HFF-Myc (cell line): ENCODE measurements around the gene RAB5IF.

Experiments
- DNase-seq: peaks from one replicate; pipeline ENCODE4 v3.0.0-alpha.2; 2011; ENCODE audit warnings: low read depth; ENCODE audit errors: extremely low read depth
- H3K4me3 ChIP-seq: replicated peaks from 2 replicates; pipeline ENCODE4 v1.5.1; 2011; ENCODE audit warnings: low read depth, mild to moderate bottlenecking, control low read depth, low read length
- TF ChIP-seq, protein P1 (sequence below): IDR thresholded peaks from 2 replicates; pipeline ENCODE4 v1.5.1; 2012; ENCODE audit warnings: mild to moderate bottlenecking, low read depth, low read length, control low read depth; ENCODE audit errors: missing control alignments

The RAB5IF gene

DNA sequence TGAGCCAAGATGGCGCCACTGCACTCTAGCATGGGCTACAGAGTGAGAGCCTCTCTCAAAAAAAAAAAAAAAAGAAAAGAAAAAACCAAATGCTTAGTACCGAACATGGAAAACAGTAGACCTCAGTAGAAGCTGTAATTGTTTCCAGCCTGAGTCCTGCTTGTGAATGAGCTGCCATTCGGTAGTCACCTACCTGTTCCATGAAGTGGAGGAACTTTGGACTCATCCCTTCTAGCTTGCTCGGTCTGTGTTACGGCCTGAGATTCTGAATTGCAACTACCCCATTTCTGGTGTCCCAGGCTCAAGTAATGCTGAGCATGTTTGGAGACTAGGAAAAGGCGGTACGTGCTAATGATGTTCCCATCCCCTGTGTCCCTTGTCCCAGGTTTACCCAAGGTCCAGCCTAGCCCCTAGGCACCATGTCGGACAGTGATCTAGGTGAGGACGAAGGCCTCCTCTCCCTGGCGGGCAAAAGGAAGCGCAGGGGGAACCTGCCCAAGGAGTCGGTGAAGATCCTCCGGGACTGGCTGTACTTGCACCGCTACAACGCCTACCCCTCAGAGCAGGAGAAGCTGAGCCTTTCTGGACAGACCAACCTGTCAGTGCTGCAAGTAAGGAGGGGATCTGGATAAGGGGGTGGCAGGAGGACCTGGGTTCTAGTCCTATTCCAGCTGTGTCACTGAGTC, 27.1 kb upstream of the RAB5IF start:
- TF ChIP-seq, protein P1, sequence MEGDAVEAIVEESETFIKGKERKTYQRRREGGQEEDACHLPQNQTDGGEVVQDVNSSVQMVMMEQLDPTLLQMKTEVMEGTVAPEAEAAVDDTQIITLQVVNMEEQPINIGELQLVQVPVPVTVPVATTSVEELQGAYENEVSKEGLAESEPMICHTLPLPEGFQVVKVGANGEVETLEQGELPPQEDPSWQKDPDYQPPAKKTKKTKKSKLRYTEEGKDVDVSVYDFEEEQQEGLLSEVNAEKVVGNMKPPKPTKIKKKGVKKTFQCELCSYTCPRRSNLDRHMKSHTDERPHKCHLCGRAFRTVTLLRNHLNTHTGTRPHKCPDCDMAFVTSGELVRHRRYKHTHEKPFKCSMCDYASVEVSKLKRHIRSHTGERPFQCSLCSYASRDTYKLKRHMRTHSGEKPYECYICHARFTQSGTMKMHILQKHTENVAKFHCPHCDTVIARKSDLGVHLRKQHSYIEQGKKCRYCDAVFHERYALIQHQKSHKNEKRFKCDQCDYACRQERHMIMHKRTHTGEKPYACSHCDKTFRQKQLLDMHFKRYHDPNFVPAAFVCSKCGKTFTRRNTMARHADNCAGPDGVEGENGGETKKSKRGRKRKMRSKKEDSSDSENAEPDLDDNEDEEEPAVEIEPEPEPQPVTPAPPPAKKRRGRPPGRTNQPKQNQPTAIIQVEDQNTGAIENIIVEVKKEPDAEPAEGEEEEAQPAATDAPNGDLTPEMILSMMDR: no peak
- no peak for DNase-seq
- H3K4me3 ChIP-seq: no peak overlapping the region

DNA sequence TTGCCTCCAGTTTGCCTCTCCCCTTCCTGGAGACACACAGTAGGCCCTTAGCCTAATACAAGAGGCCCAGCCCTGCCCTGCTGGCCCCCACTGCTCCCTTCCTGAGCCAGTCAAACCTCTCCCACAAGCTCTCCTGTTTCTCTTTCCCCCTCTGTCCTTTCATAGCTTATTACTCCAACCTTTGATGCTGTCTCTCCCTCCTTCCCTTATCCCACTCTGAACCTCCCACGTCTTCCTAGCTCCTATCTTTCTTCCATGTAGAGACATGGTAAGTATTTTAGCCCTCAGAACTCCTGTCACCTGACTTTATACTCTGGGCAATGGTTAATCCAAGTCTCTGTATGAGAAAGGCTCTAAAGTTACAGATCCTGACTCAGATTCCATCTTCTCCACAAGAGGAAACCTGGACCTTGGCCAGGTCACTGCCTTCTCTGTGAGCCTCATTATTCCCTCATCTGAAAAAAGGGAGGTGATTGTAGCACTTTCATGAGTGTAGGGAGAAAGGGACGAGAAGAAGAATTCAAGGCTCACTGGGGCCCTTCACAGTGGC, 25.5 kb upstream of the RAB5IF start:
- H3K4me3 ChIP-seq: no peak overlapping the region
- TF ChIP-seq, protein P1: no peak
- DNase-seq: no peak

DNA sequence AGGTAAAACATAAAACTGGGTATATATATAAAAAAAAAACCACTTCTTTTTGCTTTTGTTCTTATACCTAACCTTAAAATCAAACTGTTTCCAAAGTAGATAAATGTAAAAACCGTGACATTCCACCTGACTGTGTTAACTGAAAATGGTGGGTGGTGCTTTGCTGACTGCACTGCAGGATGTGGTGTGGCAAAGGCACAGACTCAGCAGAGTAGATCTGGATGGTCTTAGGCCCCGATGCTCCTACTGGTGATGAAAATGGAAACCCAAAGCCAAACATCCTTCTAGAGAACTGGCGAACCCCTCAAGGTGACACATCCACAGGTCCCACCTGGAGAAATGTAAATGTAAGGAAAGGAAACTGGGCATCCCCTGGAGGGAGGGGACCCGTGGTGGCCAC, 23.3 kb upstream of the RAB5IF start:
- no peak overlapping the region for H3K4me3 ChIP-seq
- TF ChIP-seq, protein P1: no peak
- no peak for DNase-seq

DNA sequence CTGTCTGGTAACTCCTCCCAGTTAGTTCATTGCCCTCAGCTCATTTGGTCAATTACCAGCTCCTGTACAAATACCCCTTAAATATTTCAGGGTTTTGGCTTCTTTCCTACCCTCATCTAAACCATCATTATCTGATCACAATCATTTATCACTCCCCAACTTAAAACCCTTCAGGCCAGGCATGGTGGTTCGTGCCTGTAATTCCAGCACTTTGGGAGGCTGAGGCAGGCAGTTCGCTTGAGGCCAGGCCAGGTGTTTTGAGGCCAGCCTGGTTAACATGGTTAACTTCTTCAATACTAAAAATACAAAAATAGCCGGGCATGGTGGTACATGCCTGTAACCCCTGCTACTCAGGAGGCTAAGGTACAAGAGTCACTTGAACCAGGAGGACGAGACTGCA, 22.8 kb upstream of the RAB5IF start:
- TF ChIP-seq, protein P1: no peak
- DNase-seq: no peak
- H3K4me3 ChIP-seq: no peak overlapping the region

DNA sequence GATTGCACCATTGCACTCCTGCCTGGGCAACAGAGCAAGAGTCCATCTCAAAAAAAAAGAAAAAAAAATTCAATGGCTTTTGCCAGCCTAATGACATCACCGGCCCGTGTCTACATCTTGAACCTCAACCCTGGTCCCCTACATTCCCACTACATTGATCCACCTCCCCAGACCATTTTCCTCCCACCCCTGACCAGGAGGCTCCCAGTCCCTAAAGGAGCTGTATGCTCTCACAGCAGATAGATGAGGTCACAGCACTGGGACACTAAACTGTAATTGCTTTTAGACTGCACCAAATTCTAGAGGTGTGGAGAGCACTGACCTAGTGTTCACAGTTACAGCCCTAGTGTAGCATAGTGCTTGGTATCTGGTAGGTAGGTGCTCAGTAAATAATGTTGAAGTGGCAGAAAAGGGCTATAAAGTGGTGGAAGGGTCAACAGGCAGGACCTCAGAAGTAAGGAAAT, 21.5 kb upstream of the RAB5IF start:
- no peak for DNase-seq

DNA sequence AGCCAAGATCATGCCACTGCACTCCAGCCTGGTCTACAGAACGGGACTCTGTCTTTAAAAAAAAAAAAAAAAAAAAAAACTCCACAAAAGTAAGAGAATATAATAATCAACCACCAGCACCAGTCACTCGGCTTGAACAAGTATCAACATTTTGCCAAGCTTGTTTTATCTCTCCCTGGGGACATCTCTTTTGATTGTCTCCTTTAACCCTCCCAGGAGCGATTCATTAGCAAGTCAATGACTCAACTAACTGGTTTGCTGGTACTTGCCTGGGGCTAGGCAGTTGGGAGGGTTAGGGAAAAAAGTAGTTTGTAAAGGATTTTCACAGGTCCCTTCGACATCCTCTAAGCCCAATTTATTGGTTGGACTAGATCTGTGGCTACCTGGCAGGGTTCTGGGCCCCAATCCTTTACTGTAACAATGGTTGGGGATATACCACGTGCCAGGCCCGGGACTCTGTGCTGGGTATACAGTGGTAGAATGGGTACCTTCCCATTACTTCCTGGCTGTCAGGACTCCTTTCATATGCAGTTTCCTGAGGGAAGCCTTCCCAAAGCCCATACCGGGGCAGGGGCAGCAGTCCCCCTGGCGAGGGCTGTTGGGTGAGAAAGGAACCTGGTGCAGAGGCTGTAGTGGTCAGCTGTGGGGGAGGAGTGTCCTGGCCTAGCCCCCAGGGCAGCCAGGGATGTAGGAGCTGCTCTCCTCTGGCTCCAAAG, 20.0 kb upstream of the RAB5IF start:
- H3K4me3 ChIP-seq: no peak overlapping the region
- DNase-seq: no peak
- TF ChIP-seq, protein P1: no peak

More for the DNA sequence above, 21.5 kb upstream of the RAB5IF start:
- no peak overlapping the region for H3K4me3 ChIP-seq
- TF ChIP-seq, protein P1: no peak
